ENCODE measurements around the gene SPATA2L.

Gene SPATA2L, protein sequence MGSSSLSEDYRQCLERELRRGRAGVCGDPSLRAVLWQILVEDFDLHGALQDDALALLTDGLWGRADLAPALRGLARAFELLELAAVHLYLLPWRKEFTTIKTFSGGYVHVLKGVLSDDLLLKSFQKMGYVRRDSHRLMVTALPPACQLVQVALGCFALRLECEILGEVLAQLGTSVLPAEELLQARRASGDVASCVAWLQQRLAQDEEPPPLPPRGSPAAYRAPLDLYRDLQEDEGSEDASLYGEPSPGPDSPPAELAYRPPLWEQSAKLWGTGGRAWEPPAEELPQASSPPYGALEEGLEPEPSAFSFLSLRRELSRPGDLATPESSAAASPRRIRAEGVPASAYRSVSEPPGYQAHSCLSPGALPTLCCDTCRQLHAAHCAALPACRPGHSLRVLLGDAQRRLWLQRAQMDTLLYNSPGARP

DNA sequence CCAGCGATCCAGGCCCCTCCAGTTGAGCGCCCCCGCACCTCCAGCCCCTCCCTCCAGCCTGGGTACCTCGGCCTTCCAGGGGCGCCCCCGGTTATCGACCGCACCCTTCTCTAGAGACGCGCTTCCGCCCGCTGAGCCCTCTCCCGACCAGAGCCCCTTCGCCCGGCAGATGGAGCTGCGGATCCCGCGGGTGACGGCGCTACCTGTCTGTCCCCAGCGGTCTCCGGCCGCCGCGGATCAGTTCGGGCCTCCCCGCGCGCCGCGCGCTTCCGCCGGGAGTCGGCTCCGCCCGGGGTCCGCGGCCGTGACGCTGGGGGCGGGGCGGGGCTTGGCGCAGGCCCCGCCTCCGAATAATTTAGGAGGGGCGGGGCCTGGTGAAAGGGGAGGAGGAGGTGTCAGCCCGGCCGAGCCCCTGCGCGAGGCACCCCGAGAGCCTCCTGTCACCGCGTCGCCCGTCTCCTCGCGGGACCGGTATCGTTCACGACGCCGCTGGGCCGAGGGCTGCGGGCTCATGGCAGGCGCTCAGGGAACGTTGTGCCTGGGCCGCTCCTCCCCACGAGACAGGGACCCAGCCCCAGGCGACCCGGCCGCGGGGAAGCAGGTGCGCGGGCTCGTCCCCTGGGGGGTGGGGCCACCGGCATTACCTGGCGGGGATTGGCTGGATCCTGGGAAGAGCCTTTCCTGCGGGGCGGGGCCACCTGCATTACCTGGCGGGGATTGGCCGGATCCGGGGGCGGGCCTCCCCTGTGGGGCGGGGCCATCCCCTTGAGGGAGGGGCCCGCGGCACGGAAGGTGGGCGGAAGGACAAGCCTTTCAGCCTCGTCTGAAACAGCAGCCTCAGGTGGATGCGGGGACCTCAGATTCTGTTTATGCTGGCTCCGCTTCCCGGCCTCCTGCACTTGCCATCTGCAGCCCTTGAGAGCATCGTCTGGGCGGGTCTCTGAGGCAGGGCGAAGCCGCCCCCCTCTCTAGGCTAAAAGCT is at the start of gene SPATA2L:
TSS of gene SPATA2L (minus strand) at position 281 of the 982 bp plus-strand sequence. CDS start 473 bp downstream, outside the sequence.
- DNase-seq = peak; percentile 90

DNA sequence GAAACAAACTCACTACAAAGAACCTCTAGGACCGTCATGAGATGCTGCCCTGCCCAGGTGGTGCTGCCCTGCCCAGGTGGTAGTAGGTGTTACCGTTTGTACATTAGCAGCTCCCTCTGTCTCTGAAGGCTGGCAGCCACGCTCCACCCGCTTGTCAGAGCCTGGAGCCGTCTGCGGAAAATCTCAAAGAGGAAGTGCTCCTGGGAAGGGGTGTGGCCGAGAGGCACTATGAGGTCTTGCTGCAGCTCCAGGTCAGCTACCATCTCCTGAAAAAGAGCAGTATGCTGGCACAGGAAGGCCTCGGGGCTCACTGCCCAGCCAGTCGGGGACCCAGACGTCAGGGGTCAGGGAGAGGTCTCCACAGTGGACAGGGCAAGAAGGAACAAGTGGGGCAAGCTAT is 48.1 kb upstream of the SPATA2L start:
- DNase-seq = no peak

DNA sequence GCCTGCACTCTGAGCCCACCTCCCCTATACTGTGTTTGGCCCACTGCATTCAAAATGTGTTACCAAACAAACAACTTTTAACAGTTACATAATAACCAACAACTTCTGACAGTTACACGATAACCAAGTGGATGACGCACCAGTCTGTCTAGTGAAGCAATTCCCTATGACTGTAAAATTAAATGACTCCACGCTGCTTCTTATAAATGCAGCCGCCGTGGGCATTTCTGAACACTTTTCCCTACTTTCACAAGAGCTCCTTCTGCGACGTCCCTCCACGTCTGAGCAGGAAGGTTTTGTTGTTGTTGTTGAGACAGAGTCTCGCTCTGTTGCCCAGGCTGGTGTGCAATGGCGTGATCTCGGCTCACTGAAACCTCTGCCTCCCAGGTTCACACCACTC is 47.4 kb upstream of the SPATA2L start:
- DNase-seq = no peak

DNA sequence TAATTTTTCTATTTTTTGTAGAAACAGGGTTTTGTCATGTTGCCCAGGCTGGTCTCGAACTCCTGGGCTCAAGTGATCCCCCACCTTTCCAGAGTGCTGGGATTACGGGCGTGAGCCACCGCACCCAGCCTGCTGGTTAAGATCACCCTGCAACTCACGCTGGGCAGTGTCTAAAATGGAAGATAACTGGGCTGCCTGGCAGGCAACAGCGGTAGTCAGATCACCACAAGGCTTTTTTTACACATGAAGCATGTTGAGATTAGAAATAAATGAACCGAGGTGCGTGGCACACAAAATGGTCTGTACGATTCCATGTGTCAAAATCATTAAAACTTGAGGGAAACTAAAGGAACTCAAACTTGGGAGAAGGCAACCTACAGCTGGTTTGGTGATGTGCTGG is 46.6 kb upstream of the SPATA2L start:
- no peak for DNase-seq

DNA sequence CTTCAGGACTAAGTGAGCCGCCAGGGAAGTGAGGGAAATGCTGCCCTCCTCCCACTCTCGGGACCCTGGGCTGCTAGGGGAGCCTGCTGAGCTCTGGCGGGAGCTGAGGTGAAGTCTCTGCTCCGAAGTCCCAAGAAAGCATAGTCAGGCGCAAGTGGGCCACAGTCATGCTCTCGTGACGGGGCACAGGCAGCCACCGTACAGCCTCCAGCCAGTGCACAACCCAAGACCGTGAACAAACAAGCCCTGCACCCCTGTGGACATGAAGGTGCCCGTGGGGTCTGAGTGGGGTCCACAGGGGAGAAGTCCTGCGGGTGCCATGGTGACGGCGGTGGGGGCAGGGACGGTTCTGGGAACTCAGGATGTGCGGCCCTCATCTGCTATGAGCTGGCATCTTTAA is 44.5 kb upstream of the SPATA2L start:
- DNase-seq = no peak

DNA sequence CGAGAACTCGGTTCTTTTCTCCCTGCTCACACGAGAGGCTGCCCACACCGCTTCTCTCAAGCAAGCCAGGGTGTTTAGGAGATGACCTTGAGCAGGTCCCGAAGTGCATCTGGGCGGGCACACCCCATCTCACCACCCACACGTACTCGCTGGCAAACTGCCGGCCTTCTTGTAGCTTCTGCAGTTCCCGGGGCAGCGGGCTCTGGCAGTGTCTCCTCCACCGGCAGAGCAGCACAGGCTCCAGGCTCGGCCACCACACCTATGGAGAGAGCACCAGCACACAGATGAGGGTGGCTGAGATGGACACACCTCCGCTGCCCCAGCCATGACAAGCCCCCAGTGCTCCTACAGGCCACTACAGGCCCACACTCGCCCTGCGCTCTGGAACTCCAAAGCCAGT is 43.3 kb upstream of the SPATA2L start:
- no peak for DNase-seq

DNA sequence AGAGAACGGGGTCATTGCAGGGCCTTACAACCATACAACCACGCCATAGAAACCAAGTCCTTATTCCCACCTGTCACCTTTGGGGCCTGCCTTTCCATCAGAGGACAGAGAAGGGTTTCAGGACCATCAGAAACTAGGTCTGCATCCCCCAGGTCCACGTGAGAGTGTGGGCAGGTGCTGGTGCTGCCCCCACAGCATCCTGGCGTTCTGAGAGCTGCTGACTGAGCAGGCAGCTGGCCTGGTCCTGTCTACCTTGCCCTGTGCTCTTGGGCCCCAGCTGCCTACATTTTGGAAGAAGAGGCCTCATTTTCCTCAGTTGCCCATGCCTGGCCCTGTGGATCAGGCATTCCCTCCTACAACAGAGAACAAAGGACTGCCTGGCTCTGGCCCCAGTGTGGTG is 41.4 kb upstream of the SPATA2L start:
- DNase-seq = no peak

DNA sequence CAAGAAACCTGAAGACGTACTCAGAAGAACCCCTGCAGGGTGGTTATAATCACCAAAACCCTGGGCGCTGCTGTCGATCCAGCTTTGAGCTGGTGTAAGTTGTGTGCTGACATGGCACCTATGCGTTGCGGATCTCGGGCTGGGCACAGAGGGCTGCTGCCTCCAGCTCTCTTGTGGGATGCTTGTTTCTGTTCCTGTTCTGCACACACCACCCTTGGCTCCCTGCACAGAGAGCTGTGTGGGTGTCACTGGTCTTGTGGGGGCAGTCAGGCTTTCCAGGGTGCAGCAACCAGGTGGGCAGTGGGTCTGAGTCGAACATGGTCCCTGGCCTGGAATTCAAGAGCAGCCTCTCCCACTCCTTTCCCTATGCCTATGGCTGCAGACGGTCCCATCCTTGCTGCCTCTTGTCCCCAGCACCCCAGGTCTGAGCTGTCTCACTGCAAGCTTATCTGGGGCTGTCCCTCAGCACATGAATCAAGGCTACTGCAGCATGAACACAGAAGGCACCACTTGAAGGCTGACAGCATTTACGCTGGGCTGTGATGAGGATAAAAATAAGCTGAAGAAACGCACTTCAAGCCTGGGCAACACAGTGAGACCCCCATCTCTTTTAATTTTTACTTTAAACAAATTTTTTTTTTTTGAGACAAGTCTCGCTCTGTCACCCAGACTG is 40.0 kb upstream of the SPATA2L start:
- no peak for DNase-seq

DNA sequence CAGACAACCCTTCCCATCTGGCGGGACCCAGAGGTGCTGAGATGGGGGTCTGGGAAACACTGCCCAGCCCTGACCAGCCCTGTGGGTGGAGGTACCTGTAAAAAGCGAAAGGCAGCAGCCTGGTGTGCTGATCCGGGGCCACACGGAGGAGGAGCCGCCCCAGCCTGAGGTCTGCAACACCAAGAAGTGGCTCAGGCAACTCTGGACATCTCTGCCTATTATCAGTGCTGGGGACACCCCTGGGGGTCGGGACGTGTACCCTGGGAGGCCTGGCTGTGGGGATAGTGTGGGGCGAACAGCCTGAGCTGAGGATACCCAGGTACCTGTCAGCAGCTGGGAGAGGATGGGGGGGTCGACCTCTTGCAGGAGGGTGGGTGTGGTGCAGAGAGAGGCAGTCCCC is 37.9 kb upstream of the SPATA2L start:
- DNase-seq = no peak

DNA sequence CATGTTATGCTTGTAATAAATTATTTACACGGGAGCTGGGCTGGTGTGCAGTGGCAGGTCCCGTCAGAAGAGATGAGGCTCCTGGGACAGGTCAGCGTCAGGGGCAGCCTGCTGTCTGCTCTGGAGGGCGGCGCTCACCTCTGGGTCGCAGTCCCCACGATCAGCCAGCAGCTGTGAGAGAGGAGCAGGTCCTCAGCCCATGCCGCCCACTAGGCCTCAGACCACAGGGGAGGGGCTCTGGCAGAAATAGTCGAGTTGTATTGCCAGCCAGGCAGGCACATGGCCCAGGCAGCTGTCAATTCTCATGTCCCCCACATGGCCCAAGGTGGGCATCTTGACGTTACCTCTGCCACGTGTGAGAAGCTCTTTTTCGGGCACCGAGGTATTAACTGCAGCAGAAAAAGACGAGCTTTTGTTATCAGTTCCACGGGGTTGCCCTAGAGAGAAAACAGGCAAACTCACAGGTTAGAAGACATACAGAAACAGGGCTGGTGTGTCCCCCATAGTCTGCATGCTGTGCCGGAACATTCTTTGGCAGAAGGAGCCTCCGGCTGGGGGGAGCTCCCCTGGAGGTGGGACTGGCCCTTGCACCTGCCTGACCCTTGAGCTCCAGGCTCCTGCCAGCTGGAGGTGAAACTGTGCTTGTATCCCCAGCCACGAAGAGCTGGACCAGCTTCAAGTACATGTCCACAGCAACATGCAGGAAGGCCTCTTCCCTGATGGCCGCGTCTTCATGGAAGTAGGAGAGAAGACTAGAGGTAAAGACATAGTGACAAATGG is 37.2 kb upstream of the SPATA2L start:
- no peak for DNase-seq

DNA sequence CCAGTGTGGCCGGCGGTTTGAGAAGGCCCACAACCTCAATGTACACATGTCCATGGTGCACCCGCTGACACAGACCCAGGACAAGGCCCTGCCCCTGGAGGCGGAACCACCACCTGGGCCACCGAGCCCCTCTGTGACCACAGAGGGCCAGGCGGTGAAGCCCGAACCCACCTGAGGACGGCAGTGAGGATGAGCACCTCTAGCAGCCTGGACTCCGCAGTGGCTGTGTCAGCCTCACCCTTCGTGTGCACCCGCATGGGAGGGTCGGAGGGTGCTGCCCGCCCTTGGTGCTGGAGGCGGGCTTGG is 36.5 kb upstream of the SPATA2L start:
- DNase-seq = no peak

DNA sequence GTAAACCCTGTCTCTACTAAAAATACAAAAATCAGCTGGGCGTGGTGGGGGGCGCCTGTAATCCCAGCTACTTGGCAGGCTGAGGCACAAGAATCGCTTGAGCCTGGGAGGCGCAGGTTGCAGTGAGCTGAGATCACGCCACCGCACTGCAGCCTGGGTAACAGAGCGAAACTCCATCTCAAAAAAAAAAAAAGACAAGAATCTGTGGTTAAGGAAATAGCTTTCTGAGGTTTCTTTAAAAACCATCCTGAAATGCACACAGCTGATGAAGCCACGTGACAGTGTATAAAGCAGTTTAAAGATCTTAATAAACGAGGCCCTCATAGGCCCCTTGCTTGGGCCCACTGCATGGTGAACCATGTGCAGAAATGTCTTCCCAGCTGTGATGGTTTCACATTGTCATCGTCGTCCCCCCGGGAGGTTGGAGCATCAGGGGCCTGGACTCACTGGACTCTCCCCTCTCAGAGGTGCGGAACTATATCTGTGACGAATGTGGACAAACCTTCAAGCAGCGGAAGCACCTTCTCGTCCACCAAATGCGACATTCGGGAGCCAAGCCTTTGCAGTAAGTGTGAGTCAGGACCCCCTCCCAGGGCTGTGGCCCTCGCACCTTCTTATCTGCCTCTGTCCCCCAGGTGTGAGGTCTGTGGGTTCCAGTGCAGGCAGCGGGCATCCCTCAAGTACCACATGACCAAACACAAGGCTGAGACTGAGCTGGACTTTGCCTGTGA is 36.0 kb upstream of the SPATA2L start:
- no peak for DNase-seq

DNA sequence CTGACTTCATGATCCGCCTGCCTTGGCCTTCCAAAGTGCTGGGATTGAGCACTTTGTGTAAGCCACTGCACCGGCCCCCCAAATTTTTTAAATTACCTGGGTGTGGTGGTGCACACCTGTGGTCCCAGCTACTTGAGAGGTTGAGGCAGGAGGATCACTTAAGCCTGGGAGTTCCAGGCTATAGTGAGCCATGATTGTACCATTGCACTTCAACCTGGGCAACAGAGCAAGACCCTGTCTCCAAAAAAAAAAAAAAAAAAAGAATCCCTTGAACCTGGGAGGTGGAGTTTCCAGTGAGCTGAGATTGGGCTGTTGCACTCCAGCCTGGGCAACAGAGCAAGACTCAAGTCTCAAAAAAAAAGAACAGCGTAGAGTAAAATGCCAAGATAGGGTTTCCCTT is 35.0 kb upstream of the SPATA2L start:
- no peak for DNase-seq

DNA sequence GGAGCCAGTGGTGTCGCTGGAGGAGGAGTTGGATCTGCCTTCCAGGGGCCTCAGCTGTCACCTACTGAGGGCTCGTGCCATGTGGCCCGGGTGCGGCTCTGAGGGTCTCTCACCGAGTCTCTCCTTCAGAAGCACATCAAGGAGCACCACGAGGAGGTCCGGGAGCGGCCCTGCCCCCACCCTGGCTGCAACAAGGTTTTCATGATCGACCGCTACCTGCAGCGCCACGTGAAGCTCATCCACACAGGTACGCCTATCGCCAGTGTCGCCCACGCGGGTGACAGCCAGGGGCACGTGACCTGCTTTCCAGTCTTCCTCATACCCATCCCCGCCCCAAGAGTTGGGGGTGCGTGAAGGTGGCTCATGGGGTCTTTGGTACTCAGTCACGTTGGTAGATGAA is 32.3 kb upstream of the SPATA2L start:
- DNase-seq = no peak

DNA sequence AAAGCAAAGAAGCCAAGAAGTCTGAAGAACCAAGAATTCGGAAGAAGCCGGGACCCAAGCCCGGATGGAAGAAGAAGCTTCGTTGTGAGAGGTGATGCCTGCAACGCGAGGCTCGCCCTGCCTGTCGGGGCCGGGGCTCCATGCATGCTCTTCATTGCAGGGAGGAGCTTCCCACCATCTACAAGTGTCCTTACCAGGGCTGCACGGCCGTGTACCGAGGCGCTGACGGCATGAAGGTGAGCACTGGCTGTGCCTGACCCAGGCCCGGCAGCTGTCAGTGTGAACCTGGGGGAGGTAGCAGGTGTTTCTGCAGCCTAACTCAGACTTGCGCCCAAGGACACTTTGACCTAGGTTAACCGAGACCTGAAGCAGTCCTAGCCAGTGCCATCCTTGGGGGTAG is 31.8 kb upstream of the SPATA2L start:
- DNase-seq = no peak

DNA sequence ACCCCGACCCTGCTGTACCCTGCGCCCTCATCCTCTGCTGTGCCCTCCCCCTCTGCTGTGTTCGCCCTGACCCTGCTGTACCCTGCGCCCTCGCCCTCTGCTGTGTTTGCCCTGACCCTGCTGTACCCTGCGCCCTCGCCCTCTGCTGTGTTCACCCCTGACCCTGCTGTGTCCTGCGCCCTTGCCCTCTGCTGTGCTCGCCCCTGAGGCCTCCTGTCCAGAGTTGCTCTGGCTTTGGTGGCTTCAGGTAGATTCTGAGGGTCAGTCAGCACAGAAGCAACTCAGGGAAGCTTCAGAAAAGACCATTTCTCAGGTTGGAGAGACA is 31.4 kb upstream of the SPATA2L start:
- DNase-seq = no peak

DNA sequence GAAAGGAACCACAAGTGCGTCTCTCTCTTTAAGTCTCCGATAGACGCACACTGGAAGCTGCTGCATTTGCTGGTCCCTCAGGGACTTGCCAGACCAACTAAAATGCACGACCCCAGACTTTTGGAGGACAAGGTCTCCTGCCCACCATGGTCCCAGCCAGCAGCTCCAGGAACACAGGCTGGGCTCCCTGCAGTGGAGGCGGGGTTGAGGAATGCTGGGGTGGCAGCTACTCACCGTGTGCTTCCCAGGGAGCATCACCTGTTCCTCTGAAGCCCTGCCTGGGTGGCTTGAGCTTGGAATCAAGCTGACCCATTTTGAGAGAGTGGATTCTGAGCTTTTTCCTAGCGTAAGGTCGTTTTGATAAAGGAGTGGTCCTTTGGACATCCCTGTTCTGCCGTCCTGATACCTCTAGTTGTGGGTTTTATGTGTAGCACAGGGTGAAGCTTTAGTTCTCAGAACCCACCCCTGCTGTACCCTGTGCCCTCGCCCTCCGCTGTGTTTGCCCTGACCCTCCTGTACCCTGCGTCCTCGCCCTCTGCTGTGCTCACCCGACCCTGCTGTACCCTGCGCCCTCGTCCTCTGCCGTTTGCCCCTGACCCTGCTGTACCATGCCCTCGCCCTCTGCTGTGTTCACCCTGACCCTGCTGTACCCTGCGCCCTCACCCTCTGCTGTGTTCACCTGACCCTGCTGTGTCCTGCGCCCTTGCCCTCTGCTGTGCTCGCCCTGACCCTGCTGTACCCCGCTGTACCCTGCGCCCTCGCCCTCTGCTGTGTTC is 30.8 kb upstream of the SPATA2L start:
- DNase-seq = no peak

DNA sequence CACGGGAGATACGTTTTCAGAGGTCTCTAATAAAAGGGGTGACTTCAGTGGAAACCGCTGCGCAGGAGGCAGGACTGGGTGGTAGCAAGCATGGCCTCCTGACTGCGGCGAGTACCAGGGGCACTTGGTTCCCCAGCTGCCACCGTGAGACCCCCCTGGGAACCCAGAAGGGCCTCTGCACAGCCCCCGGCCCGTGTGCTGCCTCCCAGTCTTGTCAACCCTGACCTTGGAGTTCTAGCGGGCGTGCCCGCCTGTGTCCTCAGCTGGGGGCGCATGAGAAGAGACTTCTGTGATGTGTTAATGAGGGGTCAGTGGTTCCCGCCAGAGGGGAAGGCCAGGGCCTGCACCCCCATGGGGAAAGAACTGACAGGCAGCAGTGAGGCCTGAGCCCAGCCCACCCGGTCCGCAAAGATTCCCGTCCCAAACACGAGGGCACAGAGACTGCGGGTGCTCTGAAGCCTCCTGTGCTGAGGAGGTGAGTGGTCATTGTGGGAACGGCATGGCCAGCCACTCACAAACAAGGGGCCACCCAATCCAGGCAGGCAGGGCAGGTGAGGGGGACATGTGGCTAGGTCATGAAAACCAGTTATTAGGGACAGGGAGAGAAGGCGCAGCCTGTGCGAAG is 29.2 kb upstream of the SPATA2L start:
- DNase-seq = no peak

DNA sequence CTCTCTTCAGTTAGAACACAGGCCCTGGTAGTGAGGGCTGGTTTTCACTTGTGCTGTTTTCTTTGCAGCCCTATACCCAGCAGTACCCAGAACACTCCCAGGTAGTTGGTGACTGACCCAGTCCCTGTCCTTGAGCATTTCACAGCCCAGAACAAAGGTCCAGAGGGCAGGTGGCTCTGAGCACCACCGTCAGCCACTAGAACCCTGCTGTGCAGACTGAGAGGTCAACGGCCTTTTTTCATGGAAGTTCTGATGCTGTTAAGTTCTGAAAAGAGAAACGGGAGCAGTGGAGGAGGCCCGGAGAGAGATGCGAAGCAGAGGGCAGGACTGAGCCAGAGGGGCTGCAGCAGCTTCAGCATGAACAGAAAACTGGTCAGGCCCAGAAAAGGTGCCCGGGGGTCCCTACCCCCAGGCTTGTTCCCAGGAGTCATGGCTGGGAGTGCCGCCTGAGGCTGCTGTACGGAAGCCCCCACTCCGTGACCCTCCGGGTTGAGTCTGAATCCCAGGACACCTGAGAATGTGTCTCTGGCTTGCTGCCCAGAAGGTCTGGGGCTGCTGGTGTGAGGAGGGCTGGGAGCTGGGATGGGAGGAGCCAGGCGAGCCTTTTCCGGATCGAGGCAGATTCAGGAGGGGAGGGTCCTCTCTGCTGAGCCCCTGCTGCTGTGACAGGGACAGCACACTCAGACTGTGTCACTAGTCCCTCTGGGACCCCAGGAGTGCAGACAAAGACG is 28.5 kb upstream of the SPATA2L start:
- DNase-seq = no peak

DNA sequence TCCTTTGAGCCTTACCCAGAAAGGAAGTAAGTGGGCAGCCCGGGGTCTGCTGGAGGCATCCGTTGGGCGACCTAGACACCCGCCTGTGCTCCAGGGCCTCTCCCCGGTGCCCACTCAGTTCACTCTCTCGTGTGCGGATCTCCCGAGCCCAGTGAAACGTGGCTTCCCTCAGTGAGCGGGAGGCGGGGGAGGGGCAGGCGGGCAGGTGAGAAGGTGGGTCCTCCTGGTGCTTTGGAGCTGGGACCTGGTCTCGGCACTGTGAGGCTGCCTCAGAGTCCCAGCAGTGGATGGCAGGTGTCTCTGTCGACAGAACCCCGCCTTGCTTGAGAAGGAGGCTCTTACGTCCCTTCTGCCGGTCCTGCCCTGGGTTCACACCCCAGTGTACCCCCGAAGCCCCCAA is 27.8 kb upstream of the SPATA2L start:
- no peak for DNase-seq
